Measurements from ENCODE around the gene MYT1.

- TF ChIP-seq CTCF (IDR thresholded peaks at IDR 0.05) (no peak), POLR2A (IDR thresholded peaks at IDR 0.05) (no peak)
Observed at GRCh38 chr20:64119301-64119680, 45.0 kb upstream of the MYT1 start.
